Ovary (tissue), 3 donors: ENCODE results near the gene NEAT1.

Experiments
- EP300 ChIP-seq: sonication (generic); formaldehyde crosslinking; IDR thresholded peaks from one replicate; pipeline ENCODE4 v1.6.1; 2017; ENCODE audit warnings: antibody characterized with exemption
- POLR2A ChIP-seq: fragments of 450-650 bp; IDR thresholded peaks from one replicate; pipeline ENCODE4 v1.6.1; 2017; ENCODE audit warnings: antibody characterized with exemption, mild to moderate bottlenecking, moderate library complexity
- TF ChIP-seq, protein P1 (sequence below), 3 donors: fragments of 450-650 bp in 2 of 3; fragments of 200-600 bp in 1 of 3; IDR thresholded peaks; one replicate each; pipeline versions ENCODE4 v1.5.1 to v1.8.0; 2016 to 2022; ENCODE audit warnings: antibody characterized with exemption in 3 of 3, mild to moderate bottlenecking in 1 of 3
- donor health status: DM: no; HTN: no; CAD: no.

DNA sequence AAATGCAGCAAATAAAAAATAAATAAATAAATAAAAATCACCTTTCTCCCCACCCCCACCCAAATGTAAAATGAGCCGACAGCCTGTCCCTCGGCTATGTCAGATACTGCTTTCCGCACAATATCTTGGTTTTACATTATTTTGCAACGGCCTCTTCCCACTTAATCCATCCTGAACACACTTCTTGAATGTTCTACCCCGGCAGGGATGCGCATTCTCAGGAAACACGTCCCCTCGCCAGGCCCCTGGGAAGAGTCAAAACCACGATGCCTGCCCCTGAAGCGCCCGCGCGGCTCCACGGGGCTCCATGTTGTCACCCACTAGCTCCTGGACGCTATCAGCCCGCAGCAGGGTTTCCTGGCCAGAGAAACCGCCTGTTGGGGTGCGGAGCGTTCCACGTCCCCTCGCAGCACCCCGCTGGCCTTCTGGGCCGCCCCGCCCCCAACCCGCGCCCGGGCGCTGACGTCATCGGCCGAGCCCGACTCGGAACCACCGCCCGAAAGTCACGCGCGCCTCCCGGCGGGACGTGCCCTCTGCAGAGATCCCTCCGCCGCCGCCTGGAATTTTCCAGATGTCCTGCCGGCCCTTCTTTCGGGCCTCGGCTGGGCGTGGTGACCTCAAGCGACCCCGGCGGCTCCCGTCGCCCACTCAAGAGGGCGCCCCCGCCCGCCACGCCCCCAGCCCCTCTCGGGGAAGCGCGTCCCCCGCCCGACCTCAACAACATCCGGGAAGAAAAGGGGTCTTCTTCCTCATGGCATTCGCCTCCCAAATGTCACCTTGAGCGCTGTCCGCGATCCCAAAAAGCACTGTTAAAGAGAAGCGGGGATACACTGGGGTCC lies 585 bp upstream of the NEAT1 start:
- TF ChIP-seq, protein P1, sequence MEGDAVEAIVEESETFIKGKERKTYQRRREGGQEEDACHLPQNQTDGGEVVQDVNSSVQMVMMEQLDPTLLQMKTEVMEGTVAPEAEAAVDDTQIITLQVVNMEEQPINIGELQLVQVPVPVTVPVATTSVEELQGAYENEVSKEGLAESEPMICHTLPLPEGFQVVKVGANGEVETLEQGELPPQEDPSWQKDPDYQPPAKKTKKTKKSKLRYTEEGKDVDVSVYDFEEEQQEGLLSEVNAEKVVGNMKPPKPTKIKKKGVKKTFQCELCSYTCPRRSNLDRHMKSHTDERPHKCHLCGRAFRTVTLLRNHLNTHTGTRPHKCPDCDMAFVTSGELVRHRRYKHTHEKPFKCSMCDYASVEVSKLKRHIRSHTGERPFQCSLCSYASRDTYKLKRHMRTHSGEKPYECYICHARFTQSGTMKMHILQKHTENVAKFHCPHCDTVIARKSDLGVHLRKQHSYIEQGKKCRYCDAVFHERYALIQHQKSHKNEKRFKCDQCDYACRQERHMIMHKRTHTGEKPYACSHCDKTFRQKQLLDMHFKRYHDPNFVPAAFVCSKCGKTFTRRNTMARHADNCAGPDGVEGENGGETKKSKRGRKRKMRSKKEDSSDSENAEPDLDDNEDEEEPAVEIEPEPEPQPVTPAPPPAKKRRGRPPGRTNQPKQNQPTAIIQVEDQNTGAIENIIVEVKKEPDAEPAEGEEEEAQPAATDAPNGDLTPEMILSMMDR (IDR thresholded peaks at IDR 0.05): peak in 1 of 3 donors; percentile 9
- TF ChIP-seq EP300 (peak; percentile 99), POLR2A (peak; percentile 91)
